Kidney epithelial cell (primary cell): Measurements from ENCODE around the gene IPO13. TPM values are rescaled to one million over a fixed set of nuclear protein-coding genes. Genes with fewer than 3 reads are reported as not detected.

Source experiments
- DNase-seq: peaks from one replicate; pipeline ENCODE4 v3.0.0-alpha.2; 2010; ENCODE audit warnings: low read depth
- H3K27me3 ChIP-seq: 2 replicates; pipeline ENCODE4 v1.6.0; 2011; ENCODE audit warnings: low read length; ENCODE audit not compliant: control insufficient read depth, insufficient read depth
- H3K36me3 ChIP-seq: 2 replicates; pipeline ENCODE4 v1.5.1; 2011; ENCODE audit warnings: low read length; ENCODE audit not compliant: control insufficient read depth, insufficient read depth
- H3K4me3 ChIP-seq: 2 replicates; pipeline ENCODE4 v1.5.1; 2011; ENCODE audit warnings: low read depth, mild to moderate bottlenecking, control low read depth, low read length
- total RNA-seq: library from RNA; depleted of rRNA; stranded (reverse); fragments of >200 nt; gene quantifications from 2 replicates; pipeline ENCODE4 v1.2.3, GENCODE V29; 2015
- TF ChIP-seq, protein P1 (sequence below): IDR thresholded peaks from 2 replicates; pipeline ENCODE4 v1.5.1; 2011; ENCODE audit warnings: mild to moderate bottlenecking, moderate library complexity, low read length, control low read depth, inconsistent platforms; ENCODE audit not compliant: insufficient read depth, poor library complexity, severe bottlenecking

The IPO13 gene
- total RNA-seq, 1 donor from 2014 or later, result 32.8 TPM

DNA sequence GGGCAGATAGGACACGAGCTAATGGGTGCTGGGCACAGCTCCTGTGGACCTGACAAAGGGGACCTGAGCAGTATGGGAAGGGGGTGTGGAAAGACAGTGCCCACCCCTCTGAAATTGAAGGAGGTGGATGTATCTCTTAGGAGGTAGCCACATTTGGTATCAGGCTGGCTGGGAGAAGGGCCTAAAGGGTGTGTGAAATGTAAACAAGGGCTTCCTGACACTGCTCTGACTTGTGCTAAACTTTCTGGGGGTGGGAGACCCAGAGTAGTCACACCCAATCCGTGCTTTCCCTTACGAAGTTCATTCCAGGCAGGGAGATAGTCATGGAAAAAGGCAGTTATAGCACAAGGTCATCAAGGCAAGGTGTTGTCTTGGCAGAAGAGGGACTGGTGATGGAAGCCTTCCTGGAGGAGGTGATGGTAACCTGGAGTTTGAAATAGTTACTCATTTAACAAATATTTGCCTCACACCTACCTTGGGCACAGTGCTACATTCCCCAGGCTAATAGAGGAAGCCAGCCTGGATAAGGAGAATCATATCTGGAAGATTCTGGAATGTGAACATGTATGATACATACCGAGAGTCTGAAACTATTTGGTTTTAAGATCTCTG is 39.3 kb downstream of the IPO13 start:
- no peak overlapping the region for H3K4me3 ChIP-seq
- no peaks in the 10 kb centered on the region for H3K27me3 ChIP-seq
- TF ChIP-seq, protein P1, sequence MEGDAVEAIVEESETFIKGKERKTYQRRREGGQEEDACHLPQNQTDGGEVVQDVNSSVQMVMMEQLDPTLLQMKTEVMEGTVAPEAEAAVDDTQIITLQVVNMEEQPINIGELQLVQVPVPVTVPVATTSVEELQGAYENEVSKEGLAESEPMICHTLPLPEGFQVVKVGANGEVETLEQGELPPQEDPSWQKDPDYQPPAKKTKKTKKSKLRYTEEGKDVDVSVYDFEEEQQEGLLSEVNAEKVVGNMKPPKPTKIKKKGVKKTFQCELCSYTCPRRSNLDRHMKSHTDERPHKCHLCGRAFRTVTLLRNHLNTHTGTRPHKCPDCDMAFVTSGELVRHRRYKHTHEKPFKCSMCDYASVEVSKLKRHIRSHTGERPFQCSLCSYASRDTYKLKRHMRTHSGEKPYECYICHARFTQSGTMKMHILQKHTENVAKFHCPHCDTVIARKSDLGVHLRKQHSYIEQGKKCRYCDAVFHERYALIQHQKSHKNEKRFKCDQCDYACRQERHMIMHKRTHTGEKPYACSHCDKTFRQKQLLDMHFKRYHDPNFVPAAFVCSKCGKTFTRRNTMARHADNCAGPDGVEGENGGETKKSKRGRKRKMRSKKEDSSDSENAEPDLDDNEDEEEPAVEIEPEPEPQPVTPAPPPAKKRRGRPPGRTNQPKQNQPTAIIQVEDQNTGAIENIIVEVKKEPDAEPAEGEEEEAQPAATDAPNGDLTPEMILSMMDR, result no peak
- no peak for DNase-seq
- H3K36me3 ChIP-seq, result peaks cover 3% of the 10 kb centered on the region

DNA sequence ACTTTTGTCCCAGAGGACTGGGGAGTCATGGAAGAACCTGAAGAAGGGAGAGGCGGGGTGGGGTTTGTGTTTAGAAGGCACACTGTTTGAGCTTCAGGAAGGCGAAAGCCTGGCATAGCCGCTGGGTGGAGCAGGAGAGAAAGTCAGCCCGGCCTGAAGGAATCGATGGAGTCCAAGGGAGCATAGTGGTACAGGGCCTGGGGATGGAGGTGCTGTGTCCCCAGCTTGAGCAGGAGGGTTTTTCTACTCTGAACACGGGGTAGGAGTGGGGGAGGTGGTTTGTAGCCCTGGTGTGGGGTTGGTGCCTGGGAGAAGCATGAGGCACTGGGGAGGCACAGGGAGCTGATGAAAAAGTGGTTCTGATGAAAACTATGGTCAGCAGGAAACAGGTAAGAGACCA is 40.0 kb downstream of the IPO13 start:
- H3K27me3 ChIP-seq, result no peaks in the 10 kb centered on the region
- DNase-seq, result no peak
- TF ChIP-seq, protein P1, result no peak
- no peak overlapping the region for H3K4me3 ChIP-seq
- peaks cover 3% of the 10 kb centered on the region for H3K36me3 ChIP-seq

DNA sequence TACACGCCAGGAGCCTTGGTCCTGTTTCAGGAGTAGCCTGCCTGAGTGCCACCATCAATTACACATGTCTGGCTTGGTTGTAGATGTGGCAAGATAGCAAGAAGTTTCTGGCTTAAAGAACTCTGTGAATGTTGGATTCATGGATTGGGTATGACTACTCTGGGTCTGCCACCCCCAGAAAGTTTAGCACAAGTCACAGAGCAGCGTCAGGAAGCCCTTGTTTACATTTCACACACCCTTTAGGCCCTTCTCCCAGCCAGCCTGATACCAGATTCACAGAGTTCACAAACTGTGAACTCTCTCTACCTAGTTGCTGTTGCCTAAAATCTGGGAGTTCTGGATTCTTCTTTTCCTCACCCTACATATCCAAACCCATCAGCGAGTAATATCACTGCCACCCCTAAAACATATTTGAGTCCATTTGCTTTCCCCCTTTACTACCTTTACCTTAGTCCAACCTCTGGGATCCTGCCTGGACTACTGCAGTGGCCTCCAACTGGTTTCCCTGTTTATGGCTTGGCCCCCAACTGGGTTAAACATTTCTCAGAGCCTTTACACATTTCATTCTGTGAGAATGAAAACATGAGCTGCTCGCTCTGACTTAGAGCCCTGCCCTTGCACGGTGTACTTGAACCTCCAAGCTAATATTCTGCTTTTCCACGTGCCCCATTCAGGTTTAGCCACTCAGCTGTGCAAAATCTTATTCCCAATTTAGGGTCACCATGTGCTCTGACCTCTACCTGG is 40.6 kb downstream of the IPO13 start:
- TF ChIP-seq, protein P1, result no peak
- H3K36me3 ChIP-seq, result peaks cover 3% of the 10 kb centered on the region
- no peak for DNase-seq

DNA sequence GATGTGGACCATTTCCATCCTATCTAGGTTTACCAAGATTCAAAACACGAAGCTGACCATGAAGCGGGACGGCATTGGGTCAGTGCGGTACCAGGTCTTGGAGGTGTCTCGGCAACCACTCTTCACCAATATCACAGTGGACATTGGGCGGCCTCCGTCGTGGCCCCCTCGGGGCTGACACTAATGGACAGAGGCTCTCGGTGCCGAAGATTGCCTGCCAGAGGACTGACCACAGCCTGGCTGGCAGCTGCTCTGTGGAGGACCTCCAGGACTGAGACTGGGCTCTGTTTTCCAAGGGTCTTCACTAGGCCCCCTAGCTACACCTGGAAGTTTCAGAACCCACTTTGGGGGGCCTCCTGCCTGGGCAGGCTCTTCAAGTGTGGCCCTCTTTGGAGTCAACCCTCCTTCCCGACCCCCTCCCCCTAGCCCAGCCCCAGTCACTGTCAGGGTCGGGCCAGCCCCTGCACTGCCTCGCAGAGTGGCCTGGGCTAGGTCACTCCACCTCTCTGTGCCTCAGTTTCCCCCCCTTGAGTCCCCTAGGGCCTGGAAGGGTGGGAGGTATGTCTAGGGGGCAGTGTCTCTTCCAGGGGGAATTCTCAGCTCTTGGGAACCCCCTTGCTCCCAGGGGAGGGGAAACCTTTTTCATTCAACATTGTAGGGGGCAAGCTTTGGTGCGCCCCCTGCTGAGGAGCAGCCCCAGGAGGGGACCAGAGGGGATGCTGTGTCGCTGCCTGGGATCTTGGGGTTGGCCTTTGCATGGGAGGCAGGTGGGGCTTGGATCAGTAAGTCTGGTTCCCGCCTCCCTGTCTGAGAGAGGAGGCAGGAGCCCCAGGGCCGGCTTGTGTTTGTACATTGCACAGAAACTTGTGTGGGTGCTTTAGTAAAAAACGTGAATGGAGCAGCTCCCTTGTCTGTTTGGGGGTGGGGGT is 43.8 kb downstream of the IPO13 start:
- no peak for DNase-seq
- TF ChIP-seq, protein P1, result no peak

More for the DNA sequence above, 40.6 kb downstream of the IPO13 start:
- Histone ChIP-seq H3K27me3 (no peaks in the 10 kb centered on the region), H3K4me3 (no peak overlapping the region)

DNA sequence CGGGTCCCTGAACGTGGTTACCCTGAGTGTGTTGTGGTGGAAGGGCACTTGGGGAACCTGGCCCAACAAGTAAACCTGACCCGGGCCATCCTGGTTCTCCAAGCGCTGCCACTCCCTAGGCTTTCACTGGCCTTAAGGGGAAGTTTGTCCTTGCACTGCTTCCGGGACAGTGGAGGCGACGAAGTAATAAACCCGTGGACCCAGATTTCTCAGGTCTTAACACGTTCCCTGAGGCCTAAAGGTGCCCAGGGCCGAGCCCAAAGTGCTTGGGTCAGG is 44.4 kb downstream of the IPO13 start:
- no peak for DNase-seq
- no peaks in the 10 kb centered on the region for H3K27me3 ChIP-seq
- TF ChIP-seq, protein P1, result no peak
- peak overlapping the region; percentile 77 for H3K4me3 ChIP-seq
- no peaks in the 10 kb centered on the region for H3K36me3 ChIP-seq

More for the DNA sequence above, 43.8 kb downstream of the IPO13 start:
- Histone ChIP-seq H3K4me3 (peak overlapping the region; percentile 77), H3K27me3 (no peaks in the 10 kb centered on the region), H3K36me3 (no peaks in the 10 kb centered on the region)
